Hepatocyte (in vitro differentiated cells): ENCODE data around the gene COL21A1. TPM values are rescaled to one million over a fixed set of nuclear protein-coding genes. Genes with fewer than 3 reads are reported as not detected.

Source experiments
- DNase-seq: peaks from one replicate; pipeline ENCODE4 v3.0.0-alpha.2; 2016; ENCODE audit warnings: low spot score
- H2AFZ ChIP-seq: fragments of 200-600 bp; sonication (generic); 2 replicates; pipeline ENCODE4 v1.6.0; 2016; ENCODE audit warnings: antibody characterized with exemption, mild to moderate bottlenecking
- H3K27ac ChIP-seq: fragments of 200-600 bp; sonication (generic); 2 replicates; pipeline ENCODE4 v1.5.1; 2016; ENCODE audit warnings: mild to moderate bottlenecking
- H3K27me3 ChIP-seq: fragments of 200-600 bp; sonication (generic); 2 replicates; pipeline ENCODE4 v1.6.1; 2016
- H3K36me3 ChIP-seq: fragments of 200-600 bp; sonication (generic); replicated peaks from 2 replicates; pipeline ENCODE4 v1.5.1; 2016; ENCODE audit warnings: low read depth; ENCODE audit not compliant: insufficient read depth
- H3K4me1 ChIP-seq: fragments of 200-600 bp; sonication (generic); 2 replicates; pipeline ENCODE4 v1.5.1; 2016; ENCODE audit warnings: mild to moderate bottlenecking, moderate library complexity; ENCODE audit not compliant: insufficient read depth
- H3K4me2 ChIP-seq: fragments of 200-600 bp; sonication (generic); 2 replicates; pipeline ENCODE4 v1.6.0; 2016
- H3K4me3 ChIP-seq: fragments of 200-600 bp; sonication (generic); 2 replicates; pipeline ENCODE4 v1.5.1; 2016; ENCODE audit warnings: mild to moderate bottlenecking
- H3K79me2 ChIP-seq: fragments of 200-600 bp; sonication (generic); 2 replicates; pipeline ENCODE4 v1.6.0; 2017; ENCODE audit warnings: mild to moderate bottlenecking
- H3K9me2 ChIP-seq: fragments of 200-600 bp; sonication (generic); replicated peaks from 2 replicates; pipeline ENCODE4 v1.6.0; 2017; ENCODE audit warnings: mild to moderate bottlenecking; ENCODE audit not compliant: insufficient read depth
- H3K9me3 ChIP-seq: fragments of 200-600 bp; sonication (generic); 2 replicates; pipeline ENCODE4 v1.5.1; 2016; ENCODE audit warnings: low read depth, mild to moderate bottlenecking
- H4K20me1 ChIP-seq: fragments of 200-600 bp; sonication (generic); 2 replicates; pipeline ENCODE4 v1.6.0; 2016; ENCODE audit warnings: mild to moderate bottlenecking; ENCODE audit not compliant: insufficient read depth, poor library complexity, severe bottlenecking
- EZH2 ChIP-seq: fragments of 200-600 bp; sonication (generic); IDR thresholded peaks from 2 replicates; pipeline ENCODE4 v1.6.1; 2016; ENCODE audit warnings: antibody characterized with exemption, mild to moderate bottlenecking, borderline replicate concordance
- EZH2phosphoT487 ChIP-seq: fragments of 200-600 bp; sonication (generic); IDR thresholded peaks from one replicate; pipeline ENCODE4 v1.6.1; 2018; ENCODE audit warnings: antibody characterized with exemption, mild to moderate bottlenecking, low read depth, moderate library complexity; ENCODE audit not compliant: unreplicated experiment, severe bottlenecking
- WGBS: methylation state at CpG from one replicate; pipeline ENCODE4 v1.1.6; 2016; ENCODE audit warnings: low lambda C conversion rate; ENCODE audit errors: missing lambda C conversion rate; 5-methylcytosine and 5-hydroxymethylcytosine counted together
- polyA plus RNA-seq: library from polyadenylated mRNA; unstranded; fragments of >200 nt; fragmentation: Nextera tagmentation; extraction: Ambion mirVana; gene quantifications from 2 replicates; pipeline ENCODE4 v1.2.1, GENCODE V29; 2016
- total RNA-seq: library from RNA; depleted of rRNA; stranded (reverse); fragments of >200 nt; gene quantifications from 2 replicates; pipeline ENCODE4 v1.2.3, GENCODE V29; 2014
- TF ChIP-seq, protein P1 (sequence below): fragments of 200-600 bp; sonication (generic); IDR thresholded peaks from 2 replicates; pipeline ENCODE4 v1.5.1; 2016; ENCODE audit warnings: antibody characterized with exemption, mild to moderate bottlenecking; ENCODE audit not compliant: poor library complexity

COL21A1 gene
- total and polyA plus RNA-seq, 2 experiments from 2014 or later = 36.2 to 44.7 TPM

DNA sequence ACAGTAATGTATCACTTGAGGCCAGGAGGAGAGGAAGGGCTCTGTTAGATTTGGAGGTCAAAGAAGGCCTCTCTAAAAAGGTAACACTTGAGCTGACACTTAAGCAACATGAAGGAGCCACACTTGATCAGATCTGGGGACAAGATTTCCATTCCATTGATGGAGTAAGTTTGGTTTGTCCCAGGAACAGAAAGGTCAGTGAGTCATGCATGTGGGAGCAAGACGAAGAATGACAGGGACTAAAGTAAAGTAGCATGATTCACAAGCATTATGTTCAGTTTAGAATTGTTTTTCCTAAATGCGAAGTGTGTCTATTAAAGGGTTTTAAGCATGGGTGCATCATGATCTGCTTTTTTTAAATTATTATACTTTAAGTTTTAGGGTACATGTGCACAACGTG lies 47.4 kb downstream of the COL21A1 start:
- Histone ChIP-seq H3K4me3 (no peak overlapping the region), H3K4me1 (no peaks in the 10 kb centered on the region), H3K27ac (no peak overlapping the region), H2AFZ (no peak overlapping the region), H3K36me3 (no peaks in the 10 kb centered on the region), H3K27me3 (no peaks in the 10 kb centered on the region), H3K9me2 (no peaks in the 10 kb centered on the region), H4K20me1 (no peaks in the 10 kb centered on the region), H3K79me2 (no peaks in the 10 kb centered on the region), H3K9me3 (no peaks in the 10 kb centered on the region), H3K4me2 (no peak overlapping the region)
- no peak for DNase-seq
- TF ChIP-seq EZH2phosphoT487 = no peak
- TF ChIP-seq, protein P1, sequence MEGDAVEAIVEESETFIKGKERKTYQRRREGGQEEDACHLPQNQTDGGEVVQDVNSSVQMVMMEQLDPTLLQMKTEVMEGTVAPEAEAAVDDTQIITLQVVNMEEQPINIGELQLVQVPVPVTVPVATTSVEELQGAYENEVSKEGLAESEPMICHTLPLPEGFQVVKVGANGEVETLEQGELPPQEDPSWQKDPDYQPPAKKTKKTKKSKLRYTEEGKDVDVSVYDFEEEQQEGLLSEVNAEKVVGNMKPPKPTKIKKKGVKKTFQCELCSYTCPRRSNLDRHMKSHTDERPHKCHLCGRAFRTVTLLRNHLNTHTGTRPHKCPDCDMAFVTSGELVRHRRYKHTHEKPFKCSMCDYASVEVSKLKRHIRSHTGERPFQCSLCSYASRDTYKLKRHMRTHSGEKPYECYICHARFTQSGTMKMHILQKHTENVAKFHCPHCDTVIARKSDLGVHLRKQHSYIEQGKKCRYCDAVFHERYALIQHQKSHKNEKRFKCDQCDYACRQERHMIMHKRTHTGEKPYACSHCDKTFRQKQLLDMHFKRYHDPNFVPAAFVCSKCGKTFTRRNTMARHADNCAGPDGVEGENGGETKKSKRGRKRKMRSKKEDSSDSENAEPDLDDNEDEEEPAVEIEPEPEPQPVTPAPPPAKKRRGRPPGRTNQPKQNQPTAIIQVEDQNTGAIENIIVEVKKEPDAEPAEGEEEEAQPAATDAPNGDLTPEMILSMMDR = no peak
- 88% methylated on average over 3 of the region's 3 CpGs for WGBS

DNA sequence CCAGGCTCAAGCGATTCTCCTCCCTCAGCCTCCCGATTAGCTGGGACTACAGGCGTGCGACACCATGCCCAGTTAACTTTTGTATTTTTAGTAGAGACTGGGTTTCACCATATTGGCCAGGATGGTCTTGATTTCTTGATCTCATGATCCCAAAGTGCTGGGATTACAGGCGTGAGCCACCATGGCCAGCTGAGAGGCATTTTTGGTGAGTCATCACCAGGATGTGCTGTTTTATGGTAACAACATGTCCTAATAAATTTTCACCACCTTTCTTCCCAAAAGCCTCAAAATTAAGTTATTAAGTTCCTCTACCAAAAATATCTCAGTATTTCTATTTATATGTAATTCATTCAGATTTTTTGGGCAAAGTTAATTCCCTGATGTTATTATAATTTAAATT lies 53.5 kb downstream of the COL21A1 start:
- Histone ChIP-seq H3K27me3 (no peaks in the 10 kb centered on the region), H3K9me2 (no peaks in the 10 kb centered on the region), H3K27ac (no peak overlapping the region), H3K36me3 (no peaks in the 10 kb centered on the region), H4K20me1 (no peaks in the 10 kb centered on the region), H2AFZ (no peak overlapping the region), H3K4me3 (no peak overlapping the region), H3K9me3 (no peaks in the 10 kb centered on the region), H3K4me1 (no peaks in the 10 kb centered on the region), H3K79me2 (no peaks in the 10 kb centered on the region), H3K4me2 (no peak overlapping the region)
- no peak for TF ChIP-seq EZH2
- TF ChIP-seq, protein P1 = no peak
- 95% methylated on average over 5 of the region's 5 CpGs for WGBS
- DNase-seq = no peak

DNA sequence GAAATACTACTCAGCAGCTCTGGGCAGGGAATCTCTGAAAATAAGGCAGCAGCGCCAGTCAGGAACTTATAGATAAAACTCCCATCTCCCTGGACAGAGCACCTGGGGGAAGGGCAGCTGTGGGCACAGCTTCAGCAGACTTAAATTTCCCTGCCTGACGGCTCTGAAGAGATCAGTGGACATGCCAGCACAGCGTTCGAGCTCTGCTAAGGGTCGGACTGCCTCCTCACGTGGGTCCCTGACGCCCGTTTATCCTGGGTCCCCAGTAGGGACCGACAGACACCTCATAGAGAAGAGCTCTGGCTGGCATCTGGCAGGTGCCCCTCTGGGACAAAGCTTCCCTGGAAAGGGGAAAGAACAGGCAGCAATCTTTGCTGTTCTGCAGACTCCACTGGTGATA lies 59.0 kb downstream of the COL21A1 start:
- Histone ChIP-seq H3K4me1 (no peaks in the 10 kb centered on the region), H3K9me2 (no peaks in the 10 kb centered on the region), H3K9me3 (no peaks in the 10 kb centered on the region), H3K27ac (no peak overlapping the region), H4K20me1 (no peaks in the 10 kb centered on the region), H3K36me3 (no peaks in the 10 kb centered on the region), H3K4me3 (no peak overlapping the region), H2AFZ (no peak overlapping the region), H3K27me3 (no peaks in the 10 kb centered on the region), H3K79me2 (no peaks in the 10 kb centered on the region), H3K4me2 (no peak overlapping the region)
- no peak for DNase-seq
- TF ChIP-seq EZH2phosphoT487 (no peak), EZH2 (no peak)
- TF ChIP-seq, protein P1 = no peak
- 91% methylated on average over 9 of the region's 9 CpGs for WGBS

GRCh38 chr6:56187686-56188085 lies 59.7 kb downstream of the COL21A1 start:
- Histone ChIP-seq H3K9me2 (no peaks in the 10 kb centered on the region), H2AFZ (no peak overlapping the region), H3K4me3 (no peak overlapping the region), H3K27me3 (no peaks in the 10 kb centered on the region), H3K9me3 (no peaks in the 10 kb centered on the region), H3K4me1 (no peaks in the 10 kb centered on the region), H3K4me2 (no peak overlapping the region), H3K36me3 (no peaks in the 10 kb centered on the region), H3K79me2 (no peaks in the 10 kb centered on the region), H3K27ac (no peak overlapping the region), H4K20me1 (no peaks in the 10 kb centered on the region)
- no peak for TF ChIP-seq EZH2
- no peak for TF ChIP-seq EZH2phosphoT487
- TF ChIP-seq, protein P1 = no peak
- DNase-seq = no peak
